H1 (cell line): ENCODE data around the gene HPX. TPM values are rescaled to one million over a fixed set of nuclear protein-coding genes. Genes with fewer than 3 reads are reported as not detected.

Source experiments
- CTCF ChIA-PET: fragments of 300-600 bp; sonication (Branson Sonifier 250); formaldehyde crosslinking; loops from one replicate; lab custom pipeline; 2021; ENCODE audit not compliant: partially characterized antibody; lab: Charles Lee
- POLR2A ChIA-PET: fragments of 300-600 bp; sonication (Branson Sonifier 250); formaldehyde crosslinking; loops from one replicate; lab custom pipeline; 2021; ENCODE audit warnings: inconsistent platforms; ENCODE audit not compliant: partially characterized antibody; lab: Charles Lee
- DNase-seq, 2 experiments: peaks; one replicate each; pipeline versions ENCODE4 v3.0.0 to v3.0.0-alpha.2; 2010 to 2022; ENCODE audit warnings: low spot score in 2 of 2, low read depth in 1 of 2, mixed read lengths in 1 of 2
- FAIRE-seq: peaks from 2 replicates; lab custom pipeline; 2011; peaks lifted over from hg19 to GRCh38; lab: Jason Lieb, UNC
- H2AFZ ChIP-seq: 2 replicates; pipeline ENCODE4 v1.8.1; 2012; ENCODE audit warnings: low read length, inconsistent platforms
- H2AK5ac ChIP-seq: 2 replicates; pipeline ENCODE4 v1.6.1; 2013; ENCODE audit warnings: low read depth, low read length
- H2BK120ac ChIP-seq: replicated peaks from 2 replicates; pipeline ENCODE3; 2013; ENCODE audit warnings: low read depth, low read length, inconsistent platforms
- H2BK12ac ChIP-seq: 2 replicates; pipeline ENCODE4 v1.6.1; 2013; ENCODE audit warnings: low read depth, low read length
- H2BK15ac ChIP-seq: 2 replicates; pipeline ENCODE4 v1.6.1; 2013; ENCODE audit warnings: low read length
- H2BK20ac ChIP-seq: 2 replicates; pipeline ENCODE4 v1.6.1; 2013; ENCODE audit warnings: low read length
- H2BK5ac ChIP-seq: 2 replicates; pipeline ENCODE4 v1.6.1; 2013; ENCODE audit warnings: low read depth, low read length
- H3K14ac ChIP-seq: 2 replicates; pipeline ENCODE4 v1.6.1; 2013; ENCODE audit warnings: inconsistent platforms; ENCODE audit not compliant: insufficient read length
- H3K18ac ChIP-seq: 2 replicates; pipeline ENCODE4 v1.6.1; 2013; ENCODE audit warnings: low read length; ENCODE audit errors: extremely low read depth
- H3K23ac ChIP-seq: 2 replicates; pipeline ENCODE4 v1.6.1; 2013; ENCODE audit warnings: inconsistent platforms; ENCODE audit not compliant: insufficient read length
- H3K23me2 ChIP-seq: 2 replicates; pipeline ENCODE4 v1.6.1; 2013; ENCODE audit warnings: low read depth, low read length
- H3K27ac ChIP-seq: 2 replicates; pipeline ENCODE4 v1.6.1; 2011; ENCODE audit warnings: low read depth, low read length, inconsistent platforms
- H3K27me3 ChIP-seq, 4 experiments: replicated peaks in 1 of 4; 1 replicate in 1 of 4; 2 replicates in 3 of 4; pipeline versions ENCODE4 v1.6.1 to v1.8.1; 2011 to 2013; ENCODE audit warnings: low read length in 3 of 4, mild to moderate bottlenecking in 3 of 4, inconsistent platforms in 2 of 4, mixed read lengths in 2 of 4, moderate library complexity in 1 of 4; ENCODE audit not compliant: control insufficient read depth in 3 of 4, insufficient read depth in 3 of 4; ENCODE audit errors: extremely low read depth in 1 of 4
- H3K36me3 ChIP-seq, 4 experiments: 2 replicates each; pipeline versions ENCODE4 v1.6.1 to v1.8.1; 2011 to 2013; ENCODE audit warnings: mild to moderate bottlenecking in 4 of 4, low read length in 3 of 4, moderate library complexity in 2 of 4, control low read depth in 1 of 4, inconsistent platforms in 1 of 4; ENCODE audit not compliant: insufficient read depth in 4 of 4, control insufficient read depth in 2 of 4
- H3K4ac ChIP-seq: replicated peaks from 2 replicates; pipeline ENCODE3; 2013; ENCODE audit warnings: low read length, low read depth, mixed read lengths, inconsistent platforms; ENCODE audit not compliant: insufficient read length
- H3K4me1 ChIP-seq, 4 experiments: replicated peaks in 1 of 4; 1 replicate in 1 of 4; 2 replicates in 3 of 4; pipeline versions ENCODE4 v1.6.1 to v1.8.1; 2011 to 2013; ENCODE audit warnings: low read length in 3 of 4, inconsistent platforms in 2 of 4, mixed read lengths in 1 of 4; ENCODE audit not compliant: insufficient read depth in 4 of 4, control insufficient read depth in 3 of 4
- H3K4me2 ChIP-seq, 2 experiments: 2 replicates each; pipeline versions ENCODE4 v1.6.1 to v1.8.1; 2011 to 2013; ENCODE audit warnings: low read depth in 2 of 2, low read length in 2 of 2, control low read depth in 1 of 2, inconsistent platforms in 1 of 2, mild to moderate bottlenecking in 1 of 2; ENCODE audit not compliant: insufficient read depth in 1 of 2
- H3K4me3 ChIP-seq, 4 experiments: fragments of 200-600, 300-600 bp in 1 of 4; sonication (generic), shearing (Covaris generic), sonication (Bioruptor Twin) in 1 of 4; 2 replicates each; pipeline versions ENCODE4 v1.5.1 to v1.8.1; 2011 to 2016; ENCODE audit warnings: low read length in 4 of 4, low read depth in 3 of 4, control low read depth in 2 of 4, inconsistent platforms in 2 of 4, mild to moderate bottlenecking in 2 of 4, mixed read lengths in 1 of 4, moderate library complexity in 1 of 4; ENCODE audit not compliant: insufficient read depth in 2 of 4; ENCODE audit errors: extremely low read depth in 1 of 4
- H3K56ac ChIP-seq: replicated peaks from 2 replicates; pipeline ENCODE3; 2013; ENCODE audit warnings: low read depth, mild to moderate bottlenecking, mixed read lengths, low read length, inconsistent platforms; ENCODE audit not compliant: insufficient read length
- H3K79me1 ChIP-seq: 2 replicates; pipeline ENCODE4 v1.6.1; 2013; ENCODE audit warnings: low read depth, low read length, control low read depth
- H3K79me2 ChIP-seq, 2 experiments: 2 replicates each; pipeline versions ENCODE4 v1.6.1 to v1.8.1; 2012 to 2013; ENCODE audit warnings: low read length in 2 of 2, mild to moderate bottlenecking in 2 of 2, inconsistent platforms in 1 of 2; ENCODE audit not compliant: insufficient read depth in 2 of 2, control insufficient read depth in 1 of 2
- H3K9ac ChIP-seq, 4 experiments: replicated peaks in 1 of 4; 1 replicate in 1 of 4; 2 replicates in 3 of 4; pipeline versions ENCODE4 v1.6.1 to v1.8.1; 2011 to 2013; ENCODE audit warnings: low read depth in 3 of 4, low read length in 3 of 4, control low read depth in 2 of 4, mild to moderate bottlenecking in 2 of 4, moderate library complexity in 2 of 4, inconsistent platforms in 1 of 4; ENCODE audit errors: extremely low read depth in 1 of 4
- H3K9me3 ChIP-seq, 2 experiments: 2 replicates each; pipeline versions ENCODE4 v1.6.1 to v1.8.1; 2012 to 2013; ENCODE audit warnings: mild to moderate bottlenecking in 2 of 2, moderate library complexity in 2 of 2, control low read depth in 1 of 2, inconsistent platforms in 1 of 2, low read depth in 1 of 2, low read length in 1 of 2, mixed read lengths in 1 of 2; ENCODE audit not compliant: insufficient read depth in 2 of 2
- H4K20me1 ChIP-seq, 2 experiments: replicated peaks in 1 of 2; 2 replicates each; pipeline versions ENCODE3 to v1.8.1; 2011 to 2013; ENCODE audit warnings: inconsistent platforms in 2 of 2, low read length in 2 of 2, mild to moderate bottlenecking in 1 of 2; ENCODE audit not compliant: insufficient read depth in 2 of 2, control insufficient read depth in 1 of 2
- H4K5ac ChIP-seq: 2 replicates; pipeline ENCODE4 v1.6.1; 2013; ENCODE audit warnings: low read length, low read depth, mixed read lengths, inconsistent platforms; ENCODE audit not compliant: insufficient read length
- H4K8ac ChIP-seq: 2 replicates; pipeline ENCODE4 v1.8.0; 2013; ENCODE audit warnings: mild to moderate bottlenecking, moderate library complexity, low read length, inconsistent platforms; ENCODE audit not compliant: insufficient read depth; ENCODE audit errors: extremely low read depth
- H4K91ac ChIP-seq: replicated peaks from 2 replicates; pipeline ENCODE3; 2013; ENCODE audit warnings: low read length, mixed read lengths, inconsistent platforms; ENCODE audit not compliant: insufficient read length
- CHD2 ChIP-seq: IDR thresholded peaks from 2 replicates; pipeline ENCODE4 v1.6.1; 2012; ENCODE audit warnings: low read length, improper control_type of control experiment
- EP300 ChIP-seq, 2 experiments: IDR thresholded peaks; 1 replicate in 1 of 2; 2 replicates in 1 of 2; pipeline ENCODE4 v1.6.1; 2011 to 2012; ENCODE audit warnings: low read depth in 2 of 2, low read length in 2 of 2, mild to moderate bottlenecking in 2 of 2, borderline replicate concordance in 1 of 2, inconsistent platforms in 1 of 2, moderate library complexity in 1 of 2
- HDAC6 ChIP-seq: IDR thresholded peaks from one replicate; pipeline ENCODE4 v1.7.1; 2012; ENCODE audit warnings: low read depth, mild to moderate bottlenecking, inconsistent platforms, low read length, moderate library complexity
- JUN ChIP-seq: IDR thresholded peaks from 2 replicates; pipeline ENCODE4 v1.6.1; 2011; ENCODE audit warnings: low read depth, mild to moderate bottlenecking, improper control_type of control experiment, low read length
- MAFK ChIP-seq: IDR thresholded peaks from 2 replicates; pipeline ENCODE4 v1.6.1; 2012; ENCODE audit warnings: low read depth, mild to moderate bottlenecking, improper control_type of control experiment, low read length
- PHF8 ChIP-seq: fragments of 200-600 bp; sonication (generic); conservative IDR thresholded peaks from 2 replicates; pipeline ENCODE4 v1.7.1; 2012; ENCODE audit warnings: low read depth, mild to moderate bottlenecking, inconsistent platforms, low read length, moderate library complexity
- POLR2A ChIP-seq, 2 experiments: IDR thresholded peaks; 1 replicate in 1 of 2; 2 replicates in 1 of 2; pipeline ENCODE4 v1.6.1; 2011; ENCODE audit warnings: low read depth in 2 of 2, low read length in 2 of 2, mild to moderate bottlenecking in 2 of 2; ENCODE audit errors: control extremely low read depth in 1 of 2
- RBBP5 ChIP-seq: IDR thresholded peaks from 2 replicates; pipeline ENCODE4 v1.7.1; 2012; ENCODE audit warnings: low read depth, mild to moderate bottlenecking, inconsistent platforms, low read length, moderate library complexity, borderline replicate concordance
- RXRA ChIP-seq: IDR thresholded peaks from 2 replicates; pipeline ENCODE4 v1.6.1; 2011; ENCODE audit warnings: low read depth, mild to moderate bottlenecking, low read length, moderate library complexity; ENCODE audit not compliant: insufficient read depth
- SIRT6 ChIP-seq: IDR thresholded peaks from one replicate; pipeline ENCODE4 v1.7.1; 2012; ENCODE audit warnings: low read length, inconsistent platforms
- SP1 ChIP-seq: IDR thresholded peaks from 2 replicates; pipeline ENCODE4 v1.6.1; 2011; ENCODE audit warnings: low read depth, low read length
- SP2 ChIP-seq: IDR thresholded peaks from 2 replicates; pipeline ENCODE4 v1.6.1; 2012; ENCODE audit warnings: mild to moderate bottlenecking, low read length, inconsistent platforms
- SUZ12 ChIP-seq: fragments of 200-600 bp; sonication (generic); IDR thresholded peaks from 2 replicates; pipeline ENCODE4 v1.6.1; 2012; ENCODE audit warnings: mild to moderate bottlenecking, inconsistent platforms, low read length, moderate library complexity, mixed read lengths
- TAF1 ChIP-seq: IDR thresholded peaks from 2 replicates; pipeline ENCODE4 v1.6.1; 2011; ENCODE audit warnings: mild to moderate bottlenecking, low read depth, low read length
- TAF7 ChIP-seq: optimal IDR thresholded peaks from 2 replicates; pipeline ENCODE3; 2011; ENCODE audit warnings: low read depth, mild to moderate bottlenecking, inconsistent platforms, low read length, moderate library complexity, borderline replicate concordance
- TCF12 ChIP-seq: IDR thresholded peaks from 2 replicates; pipeline ENCODE4 v1.6.1; 2011; ENCODE audit warnings: low read depth, mild to moderate bottlenecking, low read length
- WGBS, 2 experiments: shearing (Covaris generic) in 1 of 2; methylation state at CpG; one replicate each; pipeline versions ENCODE4 v1.1.6 to v1.1.7; 2013 to 2015; ENCODE audit warnings: low lambda C conversion rate in 2 of 2, mixed read lengths in 2 of 2, inconsistent platforms in 1 of 2, low coverage in 1 of 2, missing lambda C conversion rate in 1 of 2; ENCODE audit not compliant: insufficient replicate concordance in 2 of 2, insufficient coverage in 1 of 2, insufficient read length in 1 of 2; ENCODE audit errors: extremely low coverage in 1 of 2, missing lambda C conversion rate in 1 of 2; 5-methylcytosine and 5-hydroxymethylcytosine counted together
- polyA plus RNA-seq, 7 experiments: library from polyadenylated mRNA; depleted of rRNA in 3 of 7; stranded (reverse) in 5 of 7; unstranded in 2 of 7; fragments of >200 nt in 5 of 7; fragments of 200-250 nt in 2 of 7; gene quantifications; 1 replicate in 5 of 7; 2 replicates in 1 of 7; 4 replicates in 1 of 7; pipeline versions ENCODE4 v1.2.1 to v1.2.3, GENCODE V29; 2011 to 2013; ENCODE audit warnings: missing spikeins in 2 of 7, mixed read lengths in 2 of 7
- total RNA-seq: library from RNA; stranded (reverse); fragmentation: NEBNext Ultra II Directional; extraction: Animal tissue kit (Norgen Biotek cat#: 25700); gene quantifications from 2 replicates; pipeline ENCODE4 v1.2.1, GENCODE V29; 2021

The HPX gene
- total and polyA plus RNA-seq, 2 of the 8 experiments (the other 6 are each of a cell fraction or from before 2014, with no cell fraction given), result 0.80 to 0.97 TPM

- no peak overlapping the region for H2BK20ac ChIP-seq
- no peak overlapping the region for H3K23ac ChIP-seq
- H3K4me1 ChIP-seq, result peaks cover 0 to 5% (median 4%) of the 10 kb centered on the region in 4 experiments; a peak in 4 of 7 replicates
- H3K14ac ChIP-seq, result no peak overlapping the region
- H3K36me3 ChIP-seq, result no peaks in the 10 kb centered on the region
- H2AK5ac ChIP-seq, result no peak overlapping the region
- H3K27me3 ChIP-seq, result no peaks in the 10 kb centered on the region
- no peak overlapping the region for H2BK120ac ChIP-seq
- no peak for FAIRE-seq
- H4K5ac ChIP-seq, result no peak overlapping the region
- no peak for DNase-seq
- 0 out of 2 replicates have a peak overlapping the region, but pooled peaks have one; percentile 29 for H4K8ac ChIP-seq
- H3K79me2 ChIP-seq, result no peaks in the 10 kb centered on the region
- H3K27ac ChIP-seq, result no peak overlapping the region
- H3K9me3 ChIP-seq, result no peaks in the 10 kb centered on the region
- H4K20me1 ChIP-seq, result peaks cover 0 to 1% of the 10 kb centered on the region in 2 experiments
- H4K91ac ChIP-seq, result no peak overlapping the region
- H3K4ac ChIP-seq, result no peak overlapping the region
- ChIA-PET CTCF (interaction anchor here (0.7 to 3.2 kb wide), 6 partner anchors 16 to 116 kb away, joined by 3 to 11 read pairs (median 8); no protein-coding TSS in a partner anchor), POLR2A (no interaction called here)
- 0 out of 2 replicates have a peak, but pooled peaks cover 2% of the 10 kb centered on the region for H3K79me1 ChIP-seq
- no peak overlapping the region for H3K56ac ChIP-seq
- no peak overlapping the region for H3K9ac ChIP-seq
- H2AFZ ChIP-seq, result no peak overlapping the region
- H2BK12ac ChIP-seq, result no peak overlapping the region
- H3K23me2 ChIP-seq, result peaks cover 5% of the 10 kb centered on the region; the same call in 1 of the 2 replicates
- no peak overlapping the region for H2BK15ac ChIP-seq
- no peak overlapping the region for H3K4me2 ChIP-seq
- no peak overlapping the region for H3K18ac ChIP-seq
- H2BK5ac ChIP-seq, result no peak overlapping the region
- 88% methylated on average over 12 of the region's 12 CpGs; no CpG with 5 or more reads in 1 of the 2 experiments for WGBS, 2 experiments
- no peak overlapping the region for H3K4me3 ChIP-seq
- TF ChIP-seq TCF12 (no peak), MAFK (no peak), JUN (no peak), TAF7 (no peak), PHF8 (no peak), EP300 (IDR thresholded peaks at IDR 0.05; ENCODE audit: borderline replicate concordance in 1 of 2, low read depth in 2 of 2, low read length in 2 of 2) (no peak), POLR2A (IDR thresholded peaks at IDR 0.05; ENCODE audit: control extremely low read depth in 1 of 2, low read depth in 2 of 2, low read length in 2 of 2) (no peak), HDAC6 (no peak), RBBP5 (no peak), CHD2 (no peak), SP2 (no peak), SUZ12 (no peak), RXRA (no peak), SP1 (no peak), TAF1 (no peak), SIRT6 (no peak)
These were observed 27.0 kb downstream of the HPX start for GRCh38 chr11:6413791-6414201.
